OCI-LY3 (cell line): Measurements from ENCODE around the gene WDR91.

ENCODE experiments used
- H2AFZ ChIP-seq: fragments of 200-600, 300-600 bp; shearing (Covaris generic); 2 replicates; pipeline ENCODE4 v1.6.0; 2014; ENCODE audit warnings: antibody characterized with exemption, low read depth, low read length
- H3K27ac ChIP-seq: fragments of 200-600, 300-600 bp; sonication (generic); 2 replicates; pipeline ENCODE4 v1.5.1; 2014; ENCODE audit warnings: mild to moderate bottlenecking, low read length, moderate library complexity, mixed read lengths
- H3K27me3 ChIP-seq: fragments of 200-600, 300-600 bp; sonication (generic); 2 replicates; pipeline ENCODE4 v1.6.1; 2014; ENCODE audit warnings: low read depth, low read length, mixed read lengths
- H3K36me3 ChIP-seq: fragments of 200-600, 300-600 bp; sonication (generic); replicated peaks from 2 replicates; pipeline ENCODE3; 2014; ENCODE audit warnings: low read depth, low read length, mixed read lengths
- H3K4me1 ChIP-seq: fragments of 300-600, 200-600 bp; sonication (generic); 2 replicates; pipeline ENCODE4 v1.6.1; 2014; ENCODE audit warnings: low read length, mixed read lengths
- H3K4me2 ChIP-seq: fragments of 200-600, 300-600 bp; sonication (generic); 2 replicates; pipeline ENCODE4 v1.6.1; 2014; ENCODE audit warnings: low read length, mixed read lengths
- H3K4me3 ChIP-seq: fragments of 300-600, 200-600 bp; sonication (generic); 2 replicates; pipeline ENCODE4 v1.5.1; 2014; ENCODE audit warnings: antibody characterized with exemption, mild to moderate bottlenecking, low read length, moderate library complexity
- H3K79me2 ChIP-seq: fragments of 300-600, 200-600 bp; shearing (Covaris generic); 2 replicates; pipeline ENCODE4 v1.6.1; 2014; ENCODE audit warnings: mild to moderate bottlenecking, low read length, mixed read lengths
- H3K9ac ChIP-seq: fragments of 300-600, 200-600 bp; shearing (Covaris generic); 2 replicates; pipeline ENCODE4 v1.6.0; 2014; ENCODE audit warnings: mild to moderate bottlenecking, low read length, moderate library complexity
- H3K9me3 ChIP-seq: fragments of 200-600, 300-600 bp; shearing (Covaris generic); 2 replicates; pipeline ENCODE4 v1.6.1; 2014; ENCODE audit warnings: low read length, mixed read lengths; ENCODE audit not compliant: insufficient read depth
- H4K20me1 ChIP-seq: fragments of 200-600, 300-600 bp; sonication (generic); 2 replicates; pipeline ENCODE4 v1.6.1; 2016; ENCODE audit warnings: low read length, mixed read lengths; ENCODE audit not compliant: insufficient read depth
- EZH2phosphoT487 ChIP-seq: fragments of 200-600 bp; shearing (Covaris generic); IDR thresholded peaks from 2 replicates; pipeline ENCODE4 v1.6.1; 2018; ENCODE audit warnings: antibody characterized with exemption, mixed run types, low read depth
- TF ChIP-seq, protein P1 (sequence below): fragments of 200-600, 300-600 bp; sonication (generic); IDR thresholded peaks from 2 replicates; pipeline ENCODE4 v1.5.1; 2014; ENCODE audit warnings: antibody characterized with exemption, low read length, low read depth

WDR91 gene

GRCh38 chr7:135170274-135170997, 40.9 kb downstream of the WDR91 start, which contains the start of gene CYREN:
TSS of gene CYREN (minus strand) at chr7:135170707. CDS start at chr7:135168922, 1,785 bp downstream.
- Histone ChIP-seq H3K36me3 (peaks cover 33% of the 10 kb centered on the region), H3K4me1 (peaks cover 30% of the 10 kb centered on the region), H3K9ac (peak within 1 kb of the TSS; percentile 96), H3K4me3 (peak within 1 kb of the TSS; percentile 92), H3K79me2 (peaks cover 19% of the 10 kb centered on the region), H3K9me3 (no peaks in the 10 kb centered on the region), H3K27ac (peak within 1 kb of the TSS; percentile 93), H4K20me1 (peaks cover 16% of the 10 kb centered on the region), H2AFZ (peak within 1 kb of the TSS; percentile 71; the same call in 1 of the 2 replicates), H3K4me2 (peak within 1 kb of the TSS; percentile 98), H3K27me3 (no peaks in the 10 kb centered on the region)
- TF ChIP-seq, protein P1, sequence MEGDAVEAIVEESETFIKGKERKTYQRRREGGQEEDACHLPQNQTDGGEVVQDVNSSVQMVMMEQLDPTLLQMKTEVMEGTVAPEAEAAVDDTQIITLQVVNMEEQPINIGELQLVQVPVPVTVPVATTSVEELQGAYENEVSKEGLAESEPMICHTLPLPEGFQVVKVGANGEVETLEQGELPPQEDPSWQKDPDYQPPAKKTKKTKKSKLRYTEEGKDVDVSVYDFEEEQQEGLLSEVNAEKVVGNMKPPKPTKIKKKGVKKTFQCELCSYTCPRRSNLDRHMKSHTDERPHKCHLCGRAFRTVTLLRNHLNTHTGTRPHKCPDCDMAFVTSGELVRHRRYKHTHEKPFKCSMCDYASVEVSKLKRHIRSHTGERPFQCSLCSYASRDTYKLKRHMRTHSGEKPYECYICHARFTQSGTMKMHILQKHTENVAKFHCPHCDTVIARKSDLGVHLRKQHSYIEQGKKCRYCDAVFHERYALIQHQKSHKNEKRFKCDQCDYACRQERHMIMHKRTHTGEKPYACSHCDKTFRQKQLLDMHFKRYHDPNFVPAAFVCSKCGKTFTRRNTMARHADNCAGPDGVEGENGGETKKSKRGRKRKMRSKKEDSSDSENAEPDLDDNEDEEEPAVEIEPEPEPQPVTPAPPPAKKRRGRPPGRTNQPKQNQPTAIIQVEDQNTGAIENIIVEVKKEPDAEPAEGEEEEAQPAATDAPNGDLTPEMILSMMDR = peak; percentile 74
- TF ChIP-seq EZH2phosphoT487 = no peak

DNA sequence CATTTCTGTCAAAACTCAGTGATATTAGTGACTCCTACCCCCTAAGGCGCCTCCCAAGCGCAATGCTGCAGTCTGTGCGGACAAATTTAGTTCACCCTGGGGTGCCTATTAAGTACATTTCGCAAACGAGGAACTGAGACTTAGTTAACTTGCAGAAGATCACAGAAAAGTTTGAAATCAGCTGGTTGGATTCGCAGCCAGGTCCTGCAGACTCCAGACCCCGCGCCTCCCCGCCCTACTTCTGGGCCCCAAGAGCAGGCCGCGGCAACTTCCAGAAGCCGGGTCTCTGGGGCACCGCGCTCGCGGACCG, 41.4 kb downstream of the WDR91 start:
- peak overlapping the region; percentile 71; the same call in 1 of the 2 replicates for H2AFZ ChIP-seq
- H3K9me3 ChIP-seq = no peaks in the 10 kb centered on the region
- H4K20me1 ChIP-seq = peaks cover 16% of the 10 kb centered on the region
- TF ChIP-seq, protein P1 = no peak
- TF ChIP-seq EZH2phosphoT487 = no peak
- peak overlapping the region; percentile 96 for H3K9ac ChIP-seq
- peaks cover 30% of the 10 kb centered on the region for H3K4me1 ChIP-seq
- peak overlapping the region; percentile 93 for H3K27ac ChIP-seq
- peaks cover 19% of the 10 kb centered on the region for H3K79me2 ChIP-seq
- peak overlapping the region; percentile 98 for H3K4me2 ChIP-seq
- H3K27me3 ChIP-seq = no peaks in the 10 kb centered on the region
- H3K4me3 ChIP-seq = peak overlapping the region; percentile 92
- H3K36me3 ChIP-seq = peaks cover 37% of the 10 kb centered on the region

GRCh38 chr7:135169141-135169963, 42.0 kb downstream of the WDR91 start:
- Histone ChIP-seq H3K4me3 (peak overlapping the region; percentile 92), H3K4me1 (peaks cover 30% of the 10 kb centered on the region), H3K27me3 (no peaks in the 10 kb centered on the region), H3K36me3 (peaks cover 42% of the 10 kb centered on the region), H3K9ac (peak overlapping the region; percentile 96), H3K79me2 (peaks cover 19% of the 10 kb centered on the region), H3K4me2 (peak overlapping the region; percentile 98), H4K20me1 (peaks cover 16% of the 10 kb centered on the region), H3K27ac (peak overlapping the region; percentile 93), H2AFZ (no peak overlapping the region), H3K9me3 (no peaks in the 10 kb centered on the region)
- TF ChIP-seq EZH2phosphoT487 = no peak
- TF ChIP-seq, protein P1 = peak; percentile 61

DNA sequence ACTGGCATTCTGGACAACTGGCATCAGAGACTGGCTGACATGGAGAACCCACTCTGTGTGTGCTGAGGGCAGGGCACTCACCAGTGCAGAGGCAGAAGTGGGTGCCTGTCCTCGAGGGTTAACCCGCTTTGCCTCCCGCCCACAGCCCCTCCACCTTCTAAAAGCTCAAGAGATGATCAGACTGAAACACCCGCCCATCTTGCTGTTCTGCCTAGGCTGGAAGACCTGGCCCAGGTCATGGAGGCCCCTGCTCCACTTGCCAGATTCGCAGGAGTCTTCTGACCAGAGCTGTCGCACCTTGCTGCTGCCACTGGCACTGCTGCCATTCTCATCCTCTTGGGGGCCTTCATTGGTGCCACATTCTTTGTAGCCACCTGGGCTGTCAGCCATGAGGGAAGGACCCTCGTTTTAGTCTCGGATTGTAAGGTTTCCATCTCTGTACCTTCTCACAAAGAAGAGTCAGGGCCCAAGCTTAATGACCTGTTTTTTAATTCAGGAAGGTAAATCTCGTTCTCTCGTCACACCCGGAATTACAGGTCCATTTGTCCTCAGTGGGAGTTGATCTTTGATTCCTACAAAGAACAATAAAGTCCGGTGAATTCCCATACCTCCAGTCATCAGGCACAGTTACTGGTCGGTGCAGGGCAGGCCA, 42.7 kb downstream of the WDR91 start:
- H3K9ac ChIP-seq = no peak overlapping the region
- TF ChIP-seq EZH2phosphoT487 = no peak
- TF ChIP-seq, protein P1 = no peak
- peaks cover 49% of the 10 kb centered on the region for H3K36me3 ChIP-seq

More for the DNA sequence above, 42.7 kb downstream of the WDR91 start:
- no peak overlapping the region for H3K27ac ChIP-seq
- H3K4me3 ChIP-seq = peak overlapping the region; percentile 92
- H3K9me3 ChIP-seq = no peaks in the 10 kb centered on the region
- H3K4me1 ChIP-seq = peaks cover 30% of the 10 kb centered on the region
- no peak overlapping the region for H2AFZ ChIP-seq
- H4K20me1 ChIP-seq = peaks cover 16% of the 10 kb centered on the region
- peak overlapping the region; percentile 98 for H3K4me2 ChIP-seq
- H3K27me3 ChIP-seq = no peaks in the 10 kb centered on the region
- H3K79me2 ChIP-seq = peaks cover 19% of the 10 kb centered on the region
